SK-N-SH (cell line): ENCODE data around the gene UNC119.

Source experiments
- CHD2 ChIP-seq: fragments of 150-350 bp; IDR thresholded peaks from 2 replicates; pipeline ENCODE4 v1.6.1; 2018; ENCODE audit warnings: low read length; ENCODE audit not compliant: partially characterized antibody
- FOSL2 ChIP-seq: IDR thresholded peaks from 2 replicates; pipeline ENCODE4 v1.4.0; 2012; ENCODE audit warnings: low read depth, mild to moderate bottlenecking, moderate library complexity, borderline replicate concordance
- JUND ChIP-seq: IDR thresholded peaks from 2 replicates; pipeline ENCODE4 v1.4.0; 2012
- NFIC ChIP-seq: IDR thresholded peaks from 2 replicates; pipeline ENCODE4 v1.4.0; 2012; ENCODE audit warnings: borderline replicate concordance
- POLR2AphosphoS5 ChIP-seq: IDR thresholded peaks from 2 replicates; pipeline ENCODE4 v1.6.1; 2012; ENCODE audit warnings: low read depth, low read length
- RAD21 ChIP-seq: IDR thresholded peaks from 2 replicates; pipeline ENCODE4 v1.6.1; 2012; ENCODE audit warnings: mild to moderate bottlenecking, low read length
- SMC3 ChIP-seq: IDR thresholded peaks from 2 replicates; pipeline ENCODE4 v1.6.1; 2012; ENCODE audit warnings: low read depth, low read length, improper control_type of control experiment
- TF ChIP-seq, protein P1 (sequence below): IDR thresholded peaks from 2 replicates; pipeline ENCODE4 v1.4.0; 2012; ENCODE audit warnings: low read depth, borderline replicate concordance
- TF ChIP-seq, protein P2 (sequence below): fragments of 200-600 bp; sonication (generic); IDR thresholded peaks from 2 replicates; pipeline ENCODE4 v1.6.1; 2017; ENCODE audit warnings: antibody characterized with exemption, mild to moderate bottlenecking, moderate library complexity
- TF ChIP-seq, protein P3 (sequence below): IDR thresholded peaks from 2 replicates; pipeline ENCODE4; 2012

DNA sequence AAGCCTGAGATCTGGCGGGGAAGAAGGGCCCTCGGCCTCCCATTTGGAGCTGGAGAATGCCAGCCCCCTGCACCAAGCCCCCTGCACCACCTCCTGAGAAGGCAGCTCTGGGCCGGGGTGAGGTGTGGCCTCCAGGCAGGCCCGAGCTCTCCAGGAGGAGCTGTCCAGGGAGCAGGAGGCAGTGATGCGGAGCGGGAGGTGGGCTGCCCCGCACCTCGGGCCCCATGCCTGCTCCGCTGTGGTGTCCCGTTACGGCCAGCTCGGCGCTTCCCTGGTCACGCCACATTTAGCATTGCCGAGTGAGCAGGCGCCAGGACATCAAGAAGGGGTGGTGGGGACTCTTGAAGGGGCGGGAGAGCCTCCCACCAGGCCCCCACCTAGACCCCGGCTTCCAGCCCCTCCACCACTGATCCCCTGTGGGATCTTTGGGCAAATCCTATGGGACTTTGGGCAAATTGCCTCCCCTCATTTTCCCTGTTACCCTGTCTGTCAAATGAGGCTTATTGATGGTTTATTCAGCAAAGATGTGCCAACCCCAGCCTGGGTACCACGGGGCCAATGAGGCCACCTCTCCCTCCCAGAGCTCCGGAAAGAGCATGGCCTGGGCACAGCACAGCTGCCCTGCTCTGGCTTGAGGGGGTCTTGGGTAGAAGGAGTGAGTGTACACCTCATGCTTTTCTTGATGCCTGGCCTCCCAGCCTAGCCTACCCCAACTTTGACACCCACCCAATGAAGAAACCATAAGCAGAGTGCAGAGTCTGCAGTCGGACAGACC is 30.9 kb downstream of the UNC119 start:
- TF ChIP-seq JUND, result no peak
- TF ChIP-seq, protein P1, sequence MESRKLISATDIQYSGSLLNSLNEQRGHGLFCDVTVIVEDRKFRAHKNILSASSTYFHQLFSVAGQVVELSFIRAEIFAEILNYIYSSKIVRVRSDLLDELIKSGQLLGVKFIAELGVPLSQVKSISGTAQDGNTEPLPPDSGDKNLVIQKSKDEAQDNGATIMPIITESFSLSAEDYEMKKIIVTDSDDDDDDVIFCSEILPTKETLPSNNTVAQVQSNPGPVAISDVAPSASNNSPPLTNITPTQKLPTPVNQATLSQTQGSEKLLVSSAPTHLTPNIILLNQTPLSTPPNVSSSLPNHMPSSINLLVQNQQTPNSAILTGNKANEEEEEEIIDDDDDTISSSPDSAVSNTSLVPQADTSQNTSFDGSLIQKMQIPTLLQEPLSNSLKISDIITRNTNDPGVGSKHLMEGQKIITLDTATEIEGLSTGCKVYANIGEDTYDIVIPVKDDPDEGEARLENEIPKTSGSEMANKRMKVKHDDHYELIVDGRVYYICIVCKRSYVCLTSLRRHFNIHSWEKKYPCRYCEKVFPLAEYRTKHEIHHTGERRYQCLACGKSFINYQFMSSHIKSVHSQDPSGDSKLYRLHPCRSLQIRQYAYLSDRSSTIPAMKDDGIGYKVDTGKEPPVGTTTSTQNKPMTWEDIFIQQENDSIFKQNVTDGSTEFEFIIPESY, result no peak
- no peak for TF ChIP-seq FOSL2
- TF ChIP-seq NFIC, result no peak
- TF ChIP-seq, protein P2, sequence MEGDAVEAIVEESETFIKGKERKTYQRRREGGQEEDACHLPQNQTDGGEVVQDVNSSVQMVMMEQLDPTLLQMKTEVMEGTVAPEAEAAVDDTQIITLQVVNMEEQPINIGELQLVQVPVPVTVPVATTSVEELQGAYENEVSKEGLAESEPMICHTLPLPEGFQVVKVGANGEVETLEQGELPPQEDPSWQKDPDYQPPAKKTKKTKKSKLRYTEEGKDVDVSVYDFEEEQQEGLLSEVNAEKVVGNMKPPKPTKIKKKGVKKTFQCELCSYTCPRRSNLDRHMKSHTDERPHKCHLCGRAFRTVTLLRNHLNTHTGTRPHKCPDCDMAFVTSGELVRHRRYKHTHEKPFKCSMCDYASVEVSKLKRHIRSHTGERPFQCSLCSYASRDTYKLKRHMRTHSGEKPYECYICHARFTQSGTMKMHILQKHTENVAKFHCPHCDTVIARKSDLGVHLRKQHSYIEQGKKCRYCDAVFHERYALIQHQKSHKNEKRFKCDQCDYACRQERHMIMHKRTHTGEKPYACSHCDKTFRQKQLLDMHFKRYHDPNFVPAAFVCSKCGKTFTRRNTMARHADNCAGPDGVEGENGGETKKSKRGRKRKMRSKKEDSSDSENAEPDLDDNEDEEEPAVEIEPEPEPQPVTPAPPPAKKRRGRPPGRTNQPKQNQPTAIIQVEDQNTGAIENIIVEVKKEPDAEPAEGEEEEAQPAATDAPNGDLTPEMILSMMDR, result no peak
- no peak for TF ChIP-seq POLR2AphosphoS5
- no peak for TF ChIP-seq SMC3
- no peak for TF ChIP-seq CHD2
- TF ChIP-seq, protein P3, sequence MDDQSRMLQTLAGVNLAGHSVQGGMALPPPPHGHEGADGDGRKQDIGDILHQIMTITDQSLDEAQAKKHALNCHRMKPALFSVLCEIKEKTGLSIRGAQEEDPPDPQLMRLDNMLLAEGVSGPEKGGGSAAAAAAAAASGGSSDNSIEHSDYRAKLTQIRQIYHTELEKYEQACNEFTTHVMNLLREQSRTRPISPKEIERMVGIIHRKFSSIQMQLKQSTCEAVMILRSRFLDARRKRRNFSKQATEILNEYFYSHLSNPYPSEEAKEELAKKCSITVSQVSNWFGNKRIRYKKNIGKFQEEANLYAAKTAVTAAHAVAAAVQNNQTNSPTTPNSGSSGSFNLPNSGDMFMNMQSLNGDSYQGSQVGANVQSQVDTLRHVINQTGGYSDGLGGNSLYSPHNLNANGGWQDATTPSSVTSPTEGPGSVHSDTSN, result no peak
- TF ChIP-seq RAD21, result no peak
